Osteocyte (in vitro differentiated cells): ENCODE data around the gene FAIM2. TPM values are rescaled to one million over a fixed set of nuclear protein-coding genes. Genes with fewer than 3 reads are reported as not detected.

Experiments
- DNase-seq: peaks from one replicate; pipeline ENCODE4 v3.0.0; 2021; ENCODE audit warnings: mixed read lengths; ENCODE audit not compliant: unreplicated experiment; ENCODE audit errors: extremely low spot score
- H3K27ac Mint-ChIP-seq: one replicate; pipeline ENCODE4 v1.8.0; 2021; ENCODE audit warnings: mild to moderate bottlenecking, mixed read lengths; ENCODE audit not compliant: unreplicated experiment
- H3K27me3 Mint-ChIP-seq: one replicate; pipeline ENCODE4 v1.8.0; 2021; ENCODE audit warnings: mixed read lengths; ENCODE audit not compliant: unreplicated experiment
- H3K36me3 Mint-ChIP-seq: one replicate; pipeline ENCODE4 v1.8.0; 2021; ENCODE audit warnings: mixed read lengths; ENCODE audit not compliant: unreplicated experiment
- H3K4me1 Mint-ChIP-seq: one replicate; pipeline ENCODE4 v1.8.0; 2021; ENCODE audit warnings: mixed read lengths; ENCODE audit not compliant: unreplicated experiment
- H3K4me3 Mint-ChIP-seq: one replicate; pipeline ENCODE4 v1.8.0; 2021; ENCODE audit warnings: mild to moderate bottlenecking, moderate library complexity, mixed read lengths; ENCODE audit not compliant: unreplicated experiment
- H3K9me3 Mint-ChIP-seq: one replicate; pipeline ENCODE4 v1.8.0; 2021; ENCODE audit warnings: mixed read lengths; ENCODE audit not compliant: unreplicated experiment
- CTCF ChIP-seq: fragments of 200-600 bp; sonication (generic); IDR thresholded peaks from 2 replicates; pipeline ENCODE4 v1.5.0; 2021; ENCODE audit warnings: antibody characterized with exemption, mild to moderate bottlenecking, moderate library complexity
- total RNA-seq: library from RNA; stranded (reverse); gene quantifications from 2 replicates; pipeline ENCODE4 v1.2.1, GENCODE V29; 2021

FAIM2 gene
- total RNA-seq, 1 donor from 2014 or later, result 1.5 TPM

GRCh38 chr12:49892084-49892731, 11.5 kb downstream of the FAIM2 start:
- no peak for TF ChIP-seq CTCF
- Mint-ChIP-seq H3K9me3 (no peaks in the 10 kb centered on the region), H3K4me1 (peaks cover 9% of the 10 kb centered on the region), H3K27ac (no peak overlapping the region), H3K36me3 (no peaks in the 10 kb centered on the region), H3K4me3 (no peak overlapping the region), H3K27me3 (peaks cover 23% of the 10 kb centered on the region)
- DNase-seq, result no peak

- no peak overlapping the region for H3K4me3 Mint-ChIP-seq
- no peak overlapping the region for H3K27ac Mint-ChIP-seq
- DNase-seq, result no peak
- H3K4me1 Mint-ChIP-seq, result peaks cover 9% of the 10 kb centered on the region
- no peaks in the 10 kb centered on the region for H3K36me3 Mint-ChIP-seq
- H3K9me3 Mint-ChIP-seq, result no peaks in the 10 kb centered on the region
- TF ChIP-seq CTCF, result no peak
- H3K27me3 Mint-ChIP-seq, result peaks cover 28% of the 10 kb centered on the region
Measured at GRCh38 chr12:49891476-49891875, 12.2 kb downstream of the FAIM2 start.

GRCh38 chr12:49891012-49891411, 12.7 kb downstream of the FAIM2 start:
- H3K9me3 Mint-ChIP-seq, result no peaks in the 10 kb centered on the region
- H3K36me3 Mint-ChIP-seq, result no peaks in the 10 kb centered on the region
- H3K4me3 Mint-ChIP-seq, result no peak overlapping the region
- no peak for DNase-seq
- no peak overlapping the region for H3K27ac Mint-ChIP-seq
- no peak for TF ChIP-seq CTCF
- peaks cover 30% of the 10 kb centered on the region for H3K27me3 Mint-ChIP-seq
- peaks cover 9% of the 10 kb centered on the region for H3K4me1 Mint-ChIP-seq

GRCh38 chr12:49890096-49890461, 13.6 kb downstream of the FAIM2 start:
- Mint-ChIP-seq H3K27ac (no peak overlapping the region), H3K36me3 (no peaks in the 10 kb centered on the region), H3K4me1 (peaks cover 9% of the 10 kb centered on the region), H3K4me3 (no peak overlapping the region), H3K9me3 (no peaks in the 10 kb centered on the region), H3K27me3 (peaks cover 39% of the 10 kb centered on the region)
- no peak for TF ChIP-seq CTCF
- no peak for DNase-seq

- Mint-ChIP-seq H3K27me3 (peaks cover 42% of the 10 kb centered on the region), H3K9me3 (no peaks in the 10 kb centered on the region), H3K4me1 (peaks cover 6% of the 10 kb centered on the region), H3K36me3 (no peaks in the 10 kb centered on the region), H3K27ac (no peak overlapping the region), H3K4me3 (no peak overlapping the region)
- no peak for TF ChIP-seq CTCF
- no peak for DNase-seq
Measured at GRCh38 chr12:49889361-49890095, 14.2 kb downstream of the FAIM2 start.
